Measurements from ENCODE around the gene SMURF2.

- no peak for TF ChIP-seq CTCF (IDR thresholded peaks at IDR 0.05)
- TF ChIP-seq EZH2 (IDR thresholded peaks at IDR 0.05) = no peak
These were observed 124.6 kb downstream of the SMURF2 start for GRCh38 chr17:64537488-64537887.

Data from neural progenitor cell (in vitro differentiated cells).